SK-N-MC (cell line): ENCODE results near the gene SLC7A1.

Source experiments
- DNase-seq: peaks from one replicate; pipeline ENCODE4 v3.0.0-alpha.2; 2011; ENCODE audit warnings: low read depth, low spot score
- H3K27ac ChIP-seq: fragments of 200-600 bp; sonication (generic); 2 replicates; pipeline ENCODE4 v1.5.1; 2016; ENCODE audit warnings: mixed run types
- H3K36me3 ChIP-seq: fragments of 200-600 bp; sonication (generic); 2 replicates; pipeline ENCODE4 v1.6.1; 2017; ENCODE audit warnings: antibody characterized with exemption, low read length, mixed read lengths; ENCODE audit not compliant: insufficient read depth
- H3K4me3 ChIP-seq: fragments of 200-600 bp; sonication (generic); 2 replicates; pipeline ENCODE4 v1.5.1; 2016
- H3K9ac ChIP-seq: fragments of 200-600 bp; sonication (generic); 2 replicates; pipeline ENCODE4 v1.8.0; 2017; ENCODE audit warnings: mixed run types, mixed read lengths; ENCODE audit not compliant: insufficient read length
- H3K9me3 ChIP-seq: fragments of 200-600 bp; sonication (generic); 2 replicates; pipeline ENCODE4 v1.6.1; 2017; ENCODE audit warnings: low read depth, mild to moderate bottlenecking, antibody characterized with exemption, low read length, moderate library complexity, mixed read lengths
- EZH2 ChIP-seq: fragments of 200-600 bp; sonication (generic); IDR thresholded peaks from one replicate; pipeline ENCODE4 v1.6.1; 2017; ENCODE audit warnings: antibody characterized with exemption
- FOXP2 ChIP-seq: optimal IDR thresholded peaks from 2 replicates; pipeline ENCODE3; 2011; ENCODE audit warnings: mild to moderate bottlenecking, moderate library complexity; ENCODE audit not compliant: insufficient read depth; ENCODE audit errors: extremely low read length, control extremely low read depth
- POLR2AphosphoS5 ChIP-seq: IDR thresholded peaks from 2 replicates; pipeline ENCODE4 v1.6.1; 2012; ENCODE audit warnings: mild to moderate bottlenecking, low read depth, low read length, borderline replicate concordance

The SLC7A1 gene

DNA sequence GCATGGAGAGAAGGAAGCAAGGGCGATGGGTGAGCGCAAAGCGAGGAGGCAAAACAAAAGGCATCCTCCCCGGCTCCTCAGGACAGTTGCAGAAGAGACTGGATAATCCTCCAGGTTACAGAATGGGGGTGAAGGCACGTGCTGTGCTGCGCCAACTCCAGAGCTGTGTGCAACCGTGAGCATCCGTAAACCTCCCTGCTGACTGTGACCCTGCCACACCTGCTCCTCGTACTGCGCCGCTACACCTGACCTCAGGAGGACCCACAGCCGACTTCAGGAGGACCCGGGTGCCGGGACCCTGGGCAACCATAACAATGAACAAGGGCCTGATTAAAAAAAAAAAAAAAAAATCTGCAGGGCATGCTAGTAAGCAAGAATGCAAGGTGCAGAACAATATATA lies 68.7 kb downstream of the SLC7A1 start:
- Histone ChIP-seq H3K9me3 (no peaks in the 10 kb centered on the region), H3K9ac (no peak overlapping the region), H3K36me3 (peaks cover 84% of the 10 kb centered on the region), H3K27ac (no peak overlapping the region), H3K4me3 (no peak overlapping the region)
- TF ChIP-seq EZH2, result no peak
- no peak for TF ChIP-seq FOXP2
- TF ChIP-seq POLR2AphosphoS5, result no peak
- no peak for DNase-seq

DNA sequence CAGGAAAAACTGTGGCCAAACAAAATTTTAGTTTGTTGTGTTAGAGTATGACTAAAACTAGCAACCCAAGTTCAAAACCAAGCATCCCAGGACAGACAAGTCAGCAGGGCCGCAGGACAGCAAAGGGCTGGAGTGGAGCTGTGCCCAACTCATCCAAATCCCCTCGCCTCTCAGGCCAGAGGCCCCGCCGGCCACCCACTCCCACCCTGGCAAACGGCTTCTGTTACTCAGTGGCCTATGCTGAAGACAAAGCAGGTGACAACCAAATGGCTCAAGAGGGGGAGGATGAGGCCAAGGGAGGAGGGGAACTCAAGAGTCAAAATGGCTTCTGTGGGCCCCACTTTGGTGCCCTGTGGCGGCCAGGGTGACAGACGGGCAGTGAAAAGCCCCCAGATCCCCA lies 69.7 kb downstream of the SLC7A1 start:
- DNase-seq, result no peak
- Histone ChIP-seq H3K9me3 (no peaks in the 10 kb centered on the region), H3K9ac (no peak overlapping the region), H3K36me3 (peaks cover 86% of the 10 kb centered on the region), H3K4me3 (no peak overlapping the region), H3K27ac (no peak overlapping the region)
- TF ChIP-seq EZH2 (no peak), FOXP2 (no peak), POLR2AphosphoS5 (no peak)

DNA sequence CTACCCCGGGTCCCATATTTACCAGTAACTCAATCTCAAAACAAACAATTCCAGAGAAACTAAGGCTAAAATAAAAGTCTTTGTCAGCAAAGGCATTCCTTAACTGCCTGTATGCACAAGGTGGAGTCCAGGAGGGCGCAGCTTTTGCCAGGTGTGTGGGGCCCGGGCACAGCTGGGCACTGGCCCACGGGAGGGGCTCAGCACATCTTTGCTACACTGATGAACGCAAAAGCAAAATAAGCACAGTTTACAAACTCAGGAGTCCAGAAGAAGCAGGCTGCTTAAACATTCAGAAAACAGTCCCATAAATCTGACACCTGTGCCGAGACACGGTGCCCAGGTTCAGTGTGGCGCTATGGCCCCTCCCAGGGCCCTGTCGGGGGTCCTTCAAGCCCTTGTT lies 70.8 kb downstream of the SLC7A1 start:
- Histone ChIP-seq H3K36me3 (peaks cover 85% of the 10 kb centered on the region), H3K9me3 (no peaks in the 10 kb centered on the region), H3K4me3 (no peak overlapping the region), H3K9ac (no peak overlapping the region), H3K27ac (no peak overlapping the region)
- no peak for DNase-seq
- no peak for TF ChIP-seq FOXP2
- TF ChIP-seq EZH2, result no peak
- TF ChIP-seq POLR2AphosphoS5, result no peak

DNA sequence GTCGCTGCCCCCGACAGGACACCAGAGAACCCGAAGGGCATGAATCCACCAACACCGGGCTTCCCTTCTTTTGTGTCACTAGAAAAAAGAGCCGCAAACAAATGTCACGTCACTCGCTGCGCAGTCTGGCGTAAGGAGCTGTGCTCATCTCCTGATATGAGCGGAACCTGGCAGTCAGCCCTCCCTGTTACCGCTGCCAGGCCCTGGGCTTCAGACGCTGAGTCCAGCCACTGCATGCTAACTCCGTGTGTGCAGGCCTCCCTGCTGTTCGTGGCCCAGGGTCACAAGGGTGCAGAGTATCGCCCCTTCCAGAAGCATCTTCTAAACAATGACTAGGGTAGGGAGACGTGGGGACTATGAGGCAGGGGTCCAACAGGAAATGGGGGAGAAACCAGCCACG lies 71.3 kb downstream of the SLC7A1 start:
- no peak overlapping the region for H3K4me3 ChIP-seq
- no peak for DNase-seq
- TF ChIP-seq POLR2AphosphoS5 (no peak), FOXP2 (no peak), EZH2 (no peak)
- H3K9ac ChIP-seq, result no peak overlapping the region
- H3K9me3 ChIP-seq, result no peaks in the 10 kb centered on the region
- peaks cover 85% of the 10 kb centered on the region for H3K36me3 ChIP-seq
- H3K27ac ChIP-seq, result no peak overlapping the region

DNA sequence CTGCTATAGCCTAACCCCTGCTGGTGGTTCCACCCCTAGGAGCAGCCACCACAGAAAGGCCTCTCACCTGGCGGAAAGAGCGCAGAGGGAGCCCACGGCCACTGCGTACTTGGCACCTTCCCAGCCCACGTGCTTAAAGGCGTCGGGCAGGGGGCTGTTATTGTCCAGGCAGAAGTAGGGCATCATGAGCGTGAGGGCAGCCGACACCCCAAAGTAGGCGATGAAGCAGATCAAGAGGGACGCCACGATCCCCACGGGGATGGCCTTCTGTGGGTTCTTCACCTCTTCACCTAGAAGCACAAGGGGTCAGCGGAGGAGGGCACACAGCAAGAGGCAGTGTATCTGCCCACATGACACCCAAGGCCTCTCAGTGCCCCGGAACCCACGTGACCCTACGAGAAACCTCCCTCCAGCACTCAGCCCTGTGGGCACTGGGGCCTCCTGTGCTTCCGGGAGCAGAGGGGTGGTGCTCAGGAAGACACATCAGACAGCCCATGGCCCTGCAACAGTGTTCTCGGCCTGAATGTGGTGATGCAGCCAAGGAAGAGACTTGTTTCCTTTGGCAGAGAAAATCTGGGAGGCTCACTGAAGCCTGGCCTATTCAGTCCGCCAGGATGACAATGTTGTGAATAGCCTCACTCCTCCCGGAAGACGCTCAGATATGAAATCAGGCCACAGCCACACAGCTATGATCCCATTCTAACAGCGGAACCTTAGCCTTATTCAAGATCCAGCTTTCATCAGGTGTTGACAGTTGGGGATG lies 72.1 kb downstream of the SLC7A1 start:
- TF ChIP-seq POLR2AphosphoS5 (no peak), FOXP2 (no peak), EZH2 (no peak)
- H3K9me3 ChIP-seq, result no peaks in the 10 kb centered on the region
- peaks cover 85% of the 10 kb centered on the region for H3K36me3 ChIP-seq
- H3K27ac ChIP-seq, result no peak overlapping the region
- no peak for DNase-seq
- H3K4me3 ChIP-seq, result no peak overlapping the region
- no peak overlapping the region for H3K9ac ChIP-seq

DNA sequence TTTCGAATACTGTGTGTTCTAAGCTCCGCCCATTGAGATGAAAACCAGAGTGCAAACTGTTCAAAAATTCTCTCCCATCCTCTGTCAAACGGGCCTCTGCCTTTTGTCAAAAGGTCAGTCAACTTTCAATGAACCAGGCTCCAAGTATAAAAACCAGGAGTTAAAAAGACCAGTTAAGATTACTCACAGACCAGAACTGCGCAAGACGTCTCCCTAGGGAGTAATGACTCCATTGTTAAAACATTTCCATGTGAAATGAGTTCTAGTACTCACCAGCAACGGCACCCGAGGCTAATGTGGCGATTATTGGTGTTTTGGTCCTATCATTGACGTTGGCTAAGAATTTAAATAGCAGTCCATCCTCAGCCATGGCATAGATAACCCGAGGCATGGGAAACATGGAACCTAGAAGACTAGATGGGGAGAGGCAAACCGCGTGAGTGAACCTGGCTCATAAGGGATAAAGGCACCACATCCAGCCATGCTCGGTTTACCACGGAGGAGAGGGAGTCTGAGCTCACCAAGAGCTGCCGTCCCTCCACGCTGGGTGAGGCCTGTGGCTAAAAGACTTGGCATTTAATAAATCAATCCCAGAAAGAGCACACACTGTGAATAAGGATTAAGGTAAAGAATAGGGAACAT lies 73.3 kb downstream of the SLC7A1 start:
- H3K4me3 ChIP-seq, result no peak overlapping the region
- TF ChIP-seq FOXP2, result no peak
- TF ChIP-seq POLR2AphosphoS5, result no peak
- TF ChIP-seq EZH2, result no peak
- DNase-seq, result no peak
- H3K36me3 ChIP-seq, result peaks cover 85% of the 10 kb centered on the region
- no peak overlapping the region for H3K9ac ChIP-seq
- H3K9me3 ChIP-seq, result no peaks in the 10 kb centered on the region
- H3K27ac ChIP-seq, result no peak overlapping the region

DNA sequence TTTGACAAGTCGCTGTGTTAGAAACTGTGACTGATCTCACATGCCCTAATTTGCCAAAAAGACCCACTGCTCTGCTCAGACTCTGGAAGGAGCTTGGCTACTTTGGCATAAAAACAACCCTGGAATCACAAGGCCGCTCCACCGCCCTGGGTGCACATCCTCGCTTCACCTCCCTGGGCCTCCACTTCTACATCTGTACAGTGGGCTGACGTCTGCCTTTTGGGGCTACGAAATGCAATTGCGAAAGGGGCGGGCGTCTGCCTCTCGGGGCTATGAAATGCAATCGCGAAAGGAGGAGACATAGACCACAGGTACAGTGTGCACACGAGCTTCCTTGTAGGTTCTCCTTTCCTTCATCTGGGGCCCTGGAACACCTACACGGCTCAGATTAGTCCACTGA lies 74.2 kb downstream of the SLC7A1 start:
- peaks cover 89% of the 10 kb centered on the region for H3K36me3 ChIP-seq
- no peak for DNase-seq
- TF ChIP-seq POLR2AphosphoS5 (no peak), EZH2 (no peak), FOXP2 (no peak)

DNA sequence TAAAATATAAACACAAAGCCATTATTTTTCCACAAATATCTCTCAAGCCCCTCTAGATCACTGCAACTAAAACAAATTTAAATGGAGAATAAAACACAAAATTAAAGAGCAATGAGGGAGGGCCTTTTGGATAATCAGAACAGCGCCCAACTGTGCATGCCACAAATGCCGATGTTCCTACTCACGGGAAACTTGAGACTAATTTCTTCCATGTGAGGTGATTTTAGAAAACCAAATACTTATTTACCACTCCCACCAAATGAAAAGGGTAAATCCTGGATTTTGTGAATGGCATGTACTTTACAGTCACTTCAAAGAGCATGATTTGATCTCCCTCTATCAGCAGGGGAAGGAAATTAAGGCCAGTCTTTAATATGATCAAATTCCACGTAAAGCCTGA lies 74.8 kb downstream of the SLC7A1 start:
- Histone ChIP-seq H3K9ac (no peak overlapping the region), H3K4me3 (no peak overlapping the region), H3K36me3 (peaks cover 95% of the 10 kb centered on the region), H3K27ac (no peak overlapping the region), H3K9me3 (no peaks in the 10 kb centered on the region)
- no peak for DNase-seq
- TF ChIP-seq FOXP2 (no peak), EZH2 (no peak), POLR2AphosphoS5 (no peak)

More for the DNA sequence above, 74.2 kb downstream of the SLC7A1 start:
- Histone ChIP-seq H3K27ac (no peak overlapping the region), H3K9ac (no peak overlapping the region), H3K4me3 (no peak overlapping the region), H3K9me3 (no peaks in the 10 kb centered on the region)
